Measurements from ENCODE around the gene PSORS1C1. TPM values are rescaled to one million over a fixed set of nuclear protein-coding genes. Genes with fewer than 3 reads are reported as not detected.

Gene PSORS1C1
- total RNA-seq, 1 donor from 2014 or later, result not detected

DNA sequence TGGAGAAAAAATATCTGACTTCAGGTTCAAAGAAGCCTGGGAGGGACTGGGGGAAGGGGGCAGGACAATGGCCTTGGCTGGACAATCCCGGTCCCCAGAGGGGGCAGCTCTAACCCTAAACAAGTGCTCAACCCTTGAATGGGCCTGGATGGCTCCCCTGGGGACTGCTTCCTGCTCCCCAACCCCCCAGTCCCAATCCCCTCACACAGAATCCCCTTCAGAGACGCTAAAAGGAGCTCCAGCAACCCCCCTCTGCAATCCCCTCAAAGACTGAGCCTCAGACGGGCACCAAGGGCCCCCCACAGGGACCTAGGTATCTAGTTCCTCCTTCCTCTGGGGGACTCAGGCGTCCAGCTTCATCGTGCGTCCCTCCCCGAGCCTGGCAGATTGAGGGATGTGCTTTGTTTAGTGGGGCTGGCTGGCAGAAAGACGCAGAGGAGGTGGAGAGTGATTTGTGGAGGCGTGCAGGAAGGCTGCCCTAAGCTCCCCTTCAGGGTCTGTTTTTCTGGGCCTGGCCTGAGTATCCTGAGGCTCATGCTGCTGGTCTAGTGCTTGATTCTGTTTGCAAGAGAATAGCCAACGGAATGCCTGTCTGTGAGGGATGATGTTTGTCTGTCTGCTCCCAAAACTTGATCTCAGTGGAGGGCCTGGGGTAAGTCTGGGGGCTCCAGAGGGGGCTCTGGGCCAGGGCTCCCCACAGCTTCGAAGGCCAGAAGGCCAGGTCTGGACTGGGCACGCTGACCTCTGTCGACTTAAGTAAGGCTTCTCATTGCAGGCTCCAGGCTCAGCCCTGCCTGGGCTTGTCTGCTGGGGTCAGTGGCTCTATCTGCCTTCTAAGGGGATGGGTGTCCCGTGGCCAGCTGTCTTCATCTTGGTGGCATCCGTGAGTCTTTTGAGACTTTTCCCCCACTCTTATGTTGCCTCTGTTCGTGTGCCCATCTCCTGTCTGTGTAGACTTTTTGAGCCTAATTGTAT lies 57.6 kb downstream of the PSORS1C1 start:
- H3K4me2 ChIP-seq, result peak overlapping the region; percentile 39
- peak; percentile 36 for DNase-seq (ENCODE audit: low spot score)
- H3K9ac ChIP-seq, result no peak overlapping the region
- peaks cover 13% of the 10 kb centered on the region for H3F3A ChIP-seq (ENCODE audit: low read depth)
- H3K4me3 ChIP-seq, result no peak overlapping the region
- no peak overlapping the region for H3K27ac ChIP-seq
- Mint-ChIP-seq H3K4me1 (peaks cover 25% of the 10 kb centered on the region), H3K27ac (peak overlapping the region; percentile 92), H3K36me3 (no peaks in the 10 kb centered on the region), H3K27me3 (ENCODE audit: insufficient read depth, low read depth) (peaks cover 8% of the 10 kb centered on the region), H3K4me3 (no peak overlapping the region), H3K9me3 (no peaks in the 10 kb centered on the region)
- H3K4me1 ChIP-seq, result peaks cover 19% of the 10 kb centered on the region
- H3K36me3 ChIP-seq, result no peaks in the 10 kb centered on the region
- peak overlapping the region; percentile 63 for H2AFZ ChIP-seq (replicated peaks)
- H3K9me3 ChIP-seq (ENCODE audit: low read depth), result no peaks in the 10 kb centered on the region
- no peak for TF ChIP-seq EZH2 (IDR thresholded peaks at IDR 0.05)
- TF ChIP-seq CTCF (IDR thresholded peaks at IDR 0.05), result no peak
- TF ChIP-seq EZH2phosphoT487 (IDR thresholded peaks at IDR 0.05), result no peak
- no peaks in the 10 kb centered on the region for H3K79me2 ChIP-seq (ENCODE audit: low read depth)
- H4K20me1 ChIP-seq (ENCODE audit: low read depth), result no peaks in the 10 kb centered on the region
- peaks cover 40% of the 10 kb centered on the region for H3K27me3 ChIP-seq

DNA sequence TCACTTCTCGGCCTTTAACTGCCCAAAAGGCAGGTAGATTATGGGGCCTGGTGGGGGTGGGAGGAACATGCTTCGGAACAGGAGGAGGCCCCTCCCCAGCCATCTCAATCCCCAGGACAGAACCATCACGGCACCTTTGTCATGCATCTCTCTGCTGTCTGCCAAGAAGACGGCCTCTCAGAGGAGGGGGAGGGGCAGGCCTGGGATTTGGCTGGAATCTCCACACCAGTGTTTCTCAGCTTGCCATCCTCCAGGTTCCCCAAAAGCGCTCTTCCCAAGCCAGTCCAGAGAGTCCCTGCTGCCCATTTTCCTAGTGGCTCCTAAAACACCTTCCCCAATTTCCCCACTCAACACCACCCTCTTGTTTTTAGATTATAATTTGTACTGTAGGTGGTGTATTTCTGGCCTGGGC lies 58.4 kb downstream of the PSORS1C1 start:
- H3K27me3 Mint-ChIP-seq (ENCODE audit: insufficient read depth, low read depth), result peaks cover 10% of the 10 kb centered on the region
- H3K36me3 Mint-ChIP-seq, result no peaks in the 10 kb centered on the region
- peak; percentile 38 for DNase-seq (ENCODE audit: low spot score)
- Histone ChIP-seq H3K4me2 (peak overlapping the region; percentile 39), H3K9me3 (ENCODE audit: low read depth) (no peaks in the 10 kb centered on the region), H3F3A (ENCODE audit: low read depth) (peaks cover 13% of the 10 kb centered on the region), H3K4me3 (no peak overlapping the region), H3K9ac (no peak overlapping the region), H2AFZ (replicated peaks) (peak overlapping the region; percentile 63), H3K79me2 (ENCODE audit: low read depth) (no peaks in the 10 kb centered on the region), H3K27ac (no peak overlapping the region), H3K27me3 (peaks cover 40% of the 10 kb centered on the region), H3K36me3 (no peaks in the 10 kb centered on the region), H3K4me1 (peaks cover 19% of the 10 kb centered on the region), H4K20me1 (ENCODE audit: low read depth) (no peaks in the 10 kb centered on the region)
- no peak overlapping the region for H3K4me3 Mint-ChIP-seq
- H3K9me3 Mint-ChIP-seq, result no peaks in the 10 kb centered on the region
- TF ChIP-seq EZH2 (IDR thresholded peaks at IDR 0.05), result no peak
- TF ChIP-seq CTCF (IDR thresholded peaks at IDR 0.05), result no peak
- no peak for TF ChIP-seq EZH2phosphoT487 (IDR thresholded peaks at IDR 0.05)
- H3K4me1 Mint-ChIP-seq, result peaks cover 25% of the 10 kb centered on the region
- peak overlapping the region; percentile 92 for H3K27ac Mint-ChIP-seq

GRCh38 chr6:31173406-31173805 lies 58.8 kb downstream of the PSORS1C1 start:
- H3K27ac Mint-ChIP-seq, result no peak overlapping the region

More at GRCh38 chr6:31173406-31173805, 58.8 kb downstream of the PSORS1C1 start:
- H3K9ac ChIP-seq, result no peak overlapping the region
- H3K9me3 ChIP-seq (ENCODE audit: low read depth), result no peaks in the 10 kb centered on the region
- H3F3A ChIP-seq (ENCODE audit: low read depth), result peaks cover 13% of the 10 kb centered on the region
- H3K4me2 ChIP-seq, result peak overlapping the region; percentile 39
- H3K4me1 ChIP-seq, result peaks cover 19% of the 10 kb centered on the region
- H3K4me3 ChIP-seq, result no peak overlapping the region
- H4K20me1 ChIP-seq (ENCODE audit: low read depth), result no peaks in the 10 kb centered on the region
- H3K27me3 Mint-ChIP-seq (ENCODE audit: insufficient read depth, low read depth), result peaks cover 10% of the 10 kb centered on the region
- no peak overlapping the region for H3K4me3 Mint-ChIP-seq
- peaks cover 25% of the 10 kb centered on the region for H3K4me1 Mint-ChIP-seq
- H3K27me3 ChIP-seq, result peaks cover 36% of the 10 kb centered on the region
- H3K36me3 Mint-ChIP-seq, result no peaks in the 10 kb centered on the region
- H3K27ac ChIP-seq, result no peak overlapping the region
- no peak for DNase-seq (ENCODE audit: low spot score)
- no peaks in the 10 kb centered on the region for H3K36me3 ChIP-seq
- H3K79me2 ChIP-seq (ENCODE audit: low read depth), result no peaks in the 10 kb centered on the region
- TF ChIP-seq CTCF (IDR thresholded peaks at IDR 0.05) (no peak), EZH2 (IDR thresholded peaks at IDR 0.05) (no peak), EZH2phosphoT487 (IDR thresholded peaks at IDR 0.05) (no peak)
- H3K9me3 Mint-ChIP-seq, result no peaks in the 10 kb centered on the region
- H2AFZ ChIP-seq (replicated peaks), result peak overlapping the region; percentile 63

Measured in neural progenitor cell (in vitro differentiated cells).